HG03025 (cell line): ENCODE results near the gene TXNDC11.
A peak's percentile ranks its signal among the peaks of the same experiment; 100 is the strongest.
"Not testable (repeated sequence)": the region's sequence is repeated elsewhere in the genome, so short reads cannot be mapped to it uniquely, and the experiment has no call there.

Experiments
- ATAC-seq: cut with Tn5 transposase; IDR thresholded peaks from one replicate; pipeline ENCODE4 v1.9.1; 2021; ENCODE audit warnings: mild to moderate bottlenecking, moderate library complexity; ENCODE audit not compliant: unreplicated experiment, low FRiP score

TXNDC11 gene

GRCh38 chr16:11742536-11743307 is at the start of gene TXNDC11:
TXNDC11 (minus strand) TSS chr16:11742857; CDS start chr16:11742730, 127 bp downstream.
- ATAC-seq: peak; percentile 84

- no peak for ATAC-seq
Observed at GRCh38 chr16:11791144-11791828, 48.6 kb upstream of the TXNDC11 start.

GRCh38 chr16:11788914-11789313 is 46.3 kb upstream of the TXNDC11 start:
- no peak for ATAC-seq

- ATAC-seq: not testable (repeated sequence)
Observed at GRCh38 chr16:11784980-11785599, 42.4 kb upstream of the TXNDC11 start.

GRCh38 chr16:11784381-11784780 is 41.7 kb upstream of the TXNDC11 start:
- not testable (repeated sequence) for ATAC-seq

- no peak for ATAC-seq
Observed at GRCh38 chr16:11784038-11784369, 41.3 kb upstream of the TXNDC11 start.

- ATAC-seq: peak; percentile 40
Observed at GRCh38 chr16:11783319-11784037, 40.8 kb upstream of the TXNDC11 start.

- ATAC-seq: no peak
Observed at GRCh38 chr16:11781773-11782172, 39.1 kb upstream of the TXNDC11 start.

- no peak for ATAC-seq
Observed at GRCh38 chr16:11780991-11781680, 38.5 kb upstream of the TXNDC11 start.

GRCh38 chr16:11779074-11779473 is 36.4 kb upstream of the TXNDC11 start:
- no peak for ATAC-seq

GRCh38 chr16:11774065-11774626 is 31.5 kb upstream of the TXNDC11 start:
- ATAC-seq: no peak

GRCh38 chr16:11768849-11769248 is 26.2 kb upstream of the TXNDC11 start:
- ATAC-seq: no peak

GRCh38 chr16:11762431-11762830 is 19.8 kb upstream of the TXNDC11 start:
- no peak for ATAC-seq

- no peak for ATAC-seq
Observed at GRCh38 chr16:11759997-11760396, 17.3 kb upstream of the TXNDC11 start.

GRCh38 chr16:11759163-11759834 is 16.6 kb upstream of the TXNDC11 start:
- ATAC-seq: no peak

- no peak for ATAC-seq
Observed at GRCh38 chr16:11757671-11758545, 15.3 kb upstream of the TXNDC11 start.

- no peak for ATAC-seq
Observed at GRCh38 chr16:11756248-11756647, 13.6 kb upstream of the TXNDC11 start.

GRCh38 chr16:11755022-11755760 is 12.5 kb upstream of the TXNDC11 start:
- ATAC-seq: no peak
